Hepatocyte (in vitro differentiated cells): ENCODE data around the gene APOLD1.

Experiments
- EZH2 ChIP-seq: fragments of 200-600 bp; sonication (generic); IDR thresholded peaks from 2 replicates; pipeline ENCODE4 v1.6.1; 2016; ENCODE audit warnings: antibody characterized with exemption, mild to moderate bottlenecking, borderline replicate concordance
- TF ChIP-seq, protein P1 (sequence below): fragments of 200-600 bp; sonication (generic); IDR thresholded peaks from 2 replicates; pipeline ENCODE4 v1.5.1; 2016; ENCODE audit warnings: antibody characterized with exemption, mild to moderate bottlenecking; ENCODE audit not compliant: poor library complexity

DNA sequence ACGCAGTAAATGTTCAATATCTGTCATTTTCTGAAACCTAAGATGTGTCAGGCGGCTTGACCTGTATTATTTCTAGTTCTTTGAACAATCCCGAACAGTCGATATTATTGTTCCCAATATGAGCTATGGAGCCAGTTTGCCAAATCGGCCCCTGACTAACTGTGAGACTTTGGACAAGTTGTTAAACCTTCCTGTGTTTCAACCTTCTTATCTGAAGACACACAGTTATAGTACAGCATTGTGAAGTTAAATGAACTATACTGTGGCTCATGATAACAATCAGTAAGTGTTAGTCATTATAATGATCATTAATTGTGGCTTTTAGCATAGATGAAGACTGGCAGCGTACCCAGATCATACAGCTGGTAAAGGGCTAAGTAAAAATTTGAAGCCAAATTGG lies 51.1 kb downstream of the APOLD1 start:
- TF ChIP-seq, protein P1, sequence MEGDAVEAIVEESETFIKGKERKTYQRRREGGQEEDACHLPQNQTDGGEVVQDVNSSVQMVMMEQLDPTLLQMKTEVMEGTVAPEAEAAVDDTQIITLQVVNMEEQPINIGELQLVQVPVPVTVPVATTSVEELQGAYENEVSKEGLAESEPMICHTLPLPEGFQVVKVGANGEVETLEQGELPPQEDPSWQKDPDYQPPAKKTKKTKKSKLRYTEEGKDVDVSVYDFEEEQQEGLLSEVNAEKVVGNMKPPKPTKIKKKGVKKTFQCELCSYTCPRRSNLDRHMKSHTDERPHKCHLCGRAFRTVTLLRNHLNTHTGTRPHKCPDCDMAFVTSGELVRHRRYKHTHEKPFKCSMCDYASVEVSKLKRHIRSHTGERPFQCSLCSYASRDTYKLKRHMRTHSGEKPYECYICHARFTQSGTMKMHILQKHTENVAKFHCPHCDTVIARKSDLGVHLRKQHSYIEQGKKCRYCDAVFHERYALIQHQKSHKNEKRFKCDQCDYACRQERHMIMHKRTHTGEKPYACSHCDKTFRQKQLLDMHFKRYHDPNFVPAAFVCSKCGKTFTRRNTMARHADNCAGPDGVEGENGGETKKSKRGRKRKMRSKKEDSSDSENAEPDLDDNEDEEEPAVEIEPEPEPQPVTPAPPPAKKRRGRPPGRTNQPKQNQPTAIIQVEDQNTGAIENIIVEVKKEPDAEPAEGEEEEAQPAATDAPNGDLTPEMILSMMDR = no peak
- no peak for TF ChIP-seq EZH2
